HepG2 (cell line): ENCODE data around the gene CATSPERE. TPM values are rescaled to one million over a fixed set of nuclear protein-coding genes. Genes with fewer than 3 reads are reported as not detected.

Source experiments
- ATAC-seq: fragments of 200-7000 bp; cut with Tn5 transposase; 3 replicates; pipeline ENCODE4 v1.9.1; 2020; ENCODE audit warnings: mild to moderate bottlenecking, moderate library complexity
- BruUV-seq: library from RNA; stranded (reverse); fragments of 400-500 nt; replicated peaks from 2 replicates; lab custom pipeline; 2021; lab: Mats Ljungman, UMichigan
- CTCF ChIA-PET: fragments of 300-600 bp; formaldehyde crosslinking; extraction: SDS; loops from one replicate; lab custom pipeline; 2021; ENCODE audit warnings: low total read pairs, inconsistent platforms, low intra/inter-chr PET ratio; lab: Yijun Ruan, JAX
- POLR2A ChIA-PET: fragments of 350-600 bp; sonication (Branson Sonifier 250); formaldehyde crosslinking; loops from one replicate; lab custom pipeline; 2020; ENCODE audit warnings: antibody characterized with exemption, inconsistent platforms; lab: Yijun Ruan, JAX
- DNase-seq: peaks from one replicate; pipeline ENCODE4 v3.0.0-alpha.2; 2015; ENCODE audit warnings: low spot score
- FAIRE-seq: peaks from 3 replicates; lab custom pipeline; 2011; peaks lifted over from hg19 to GRCh38; lab: Jason Lieb, UNC
- H2AFZ ChIP-seq: one replicate; pipeline ENCODE4 v1.6.1; 2011; ENCODE audit warnings: low read length, inconsistent platforms
- H3K27ac ChIP-seq: fragments of 300-600 bp; 3 replicates; pipeline ENCODE4 v1.8.0; 2011; ENCODE audit warnings: mixed run types, mild to moderate bottlenecking, mixed read lengths, low read length, inconsistent platforms; ENCODE audit not compliant: insufficient read depth; ENCODE audit errors: extremely low read length
- H3K27me3 ChIP-seq, 2 experiments: fragments of 200-600 bp in 1 of 2; 2 replicates in 1 of 2; 3 replicates in 1 of 2; pipeline versions ENCODE4 v1.6.0 to v1.8.0; 2011; ENCODE audit warnings: low read length in 2 of 2, mild to moderate bottlenecking in 2 of 2, moderate library complexity in 2 of 2, inconsistent platforms in 1 of 2; ENCODE audit not compliant: insufficient read depth in 2 of 2, control insufficient read depth in 1 of 2
- H3K36me3 ChIP-seq, 2 experiments: fragments of 200-600 bp in 1 of 2; replicated peaks in 1 of 2; 2 replicates in 1 of 2; 3 replicates in 1 of 2; pipeline versions ENCODE4 v1.5.1 to v1.8.0; 2011; ENCODE audit warnings: low read length in 2 of 2, inconsistent platforms in 1 of 2; ENCODE audit not compliant: insufficient read depth in 2 of 2, control insufficient read depth in 1 of 2
- H3K4me1 ChIP-seq: 2 replicates; pipeline ENCODE4 v1.5.1; 2012; ENCODE audit warnings: low read length, inconsistent platforms; ENCODE audit not compliant: insufficient read depth
- H3K4me2 ChIP-seq: 2 replicates; pipeline ENCODE4 v1.6.0; 2011; ENCODE audit warnings: low read depth, low read length, inconsistent platforms
- H3K4me3 ChIP-seq, 3 experiments: fragments of 200-600 bp in 1 of 3; sonication (generic), shearing (Covaris generic) in 1 of 3; replicated peaks in 1 of 3; 2 replicates each; pipeline ENCODE4 v1.5.1; 2011 to 2016; ENCODE audit warnings: low read length in 3 of 3, inconsistent platforms in 2 of 3, low read depth in 2 of 3, mild to moderate bottlenecking in 2 of 3, control low read depth in 1 of 3, mixed read lengths in 1 of 3; ENCODE audit not compliant: insufficient read depth in 1 of 3
- H3K79me2 ChIP-seq: one replicate; pipeline ENCODE4 v1.6.1; 2011; ENCODE audit warnings: low read length, inconsistent platforms; ENCODE audit not compliant: insufficient read depth
- H3K9ac ChIP-seq: 2 replicates; pipeline ENCODE4 v1.6.0; 2011; ENCODE audit warnings: mild to moderate bottlenecking, low read depth, low read length, inconsistent platforms; ENCODE audit not compliant: insufficient read depth
- H3K9me3 ChIP-seq: 2 replicates; pipeline ENCODE4 v1.5.1; 2012; ENCODE audit warnings: mild to moderate bottlenecking, low read length
- H4K20me1 ChIP-seq: 2 replicates; pipeline ENCODE4 v1.6.0; 2011; ENCODE audit warnings: inconsistent platforms, mild to moderate bottlenecking, low read length, moderate library complexity; ENCODE audit not compliant: insufficient read depth
- CTCF ChIP-seq: sonication (generic); formaldehyde crosslinking; IDR thresholded peaks from 2 replicates; pipeline ENCODE4 v1.5.0; 2020; ENCODE audit warnings: mild to moderate bottlenecking, missing genetic modification reagents, moderate library complexity
- E2F5 ChIP-seq: sonication (generic); formaldehyde crosslinking; conservative IDR thresholded peaks from 2 replicates; pipeline ENCODE4 v1.4.0; 2020; ENCODE audit warnings: missing genetic modification reagents
- GLMP ChIP-seq: sonication (generic); formaldehyde crosslinking; IDR thresholded peaks from 2 replicates; pipeline ENCODE4 v1.9.0; 2021; ENCODE audit warnings: missing genetic modification reagents, mild to moderate bottlenecking, borderline replicate concordance
- MAFK ChIP-seq, 2 experiments: IDR thresholded peaks in 1 of 2; conservative IDR thresholded peaks in 1 of 2; 2 replicates each; pipeline ENCODE4 v1.6.1; 2011; ENCODE audit warnings: improper control_type of control experiment in 2 of 2, low read length in 2 of 2
- RAD21 ChIP-seq: fragments of 450-650 bp; formaldehyde crosslinking; IDR thresholded peaks from 2 replicates; pipeline ENCODE4 v1.5.0; 2020; ENCODE audit warnings: mild to moderate bottlenecking
- SMC3 ChIP-seq: IDR thresholded peaks from 2 replicates; pipeline ENCODE4 v1.6.1; 2011; ENCODE audit warnings: low read length, improper control_type of control experiment
- STAG1 ChIP-seq: sonication (generic); formaldehyde crosslinking; IDR thresholded peaks from 2 replicates; pipeline ENCODE4 v1.4.0; 2020; ENCODE audit warnings: missing genetic modification reagents
- ZFP82 ChIP-seq: sonication (generic); formaldehyde crosslinking; IDR thresholded peaks from 2 replicates; pipeline ENCODE4 v1.5.1; 2020; ENCODE audit warnings: mild to moderate bottlenecking, missing genetic modification reagents, borderline replicate concordance
- ZMYM3 ChIP-seq: sonication (generic); formaldehyde crosslinking; IDR thresholded peaks from 2 replicates; pipeline ENCODE4 v1.5.1; 2020; ENCODE audit warnings: mild to moderate bottlenecking, missing genetic modification reagents
- ZNF121 ChIP-seq: sonication (generic); formaldehyde crosslinking; IDR thresholded peaks from 2 replicates; pipeline ENCODE4 v1.5.0; 2020; ENCODE audit warnings: mild to moderate bottlenecking, missing genetic modification reagents
- ZNF362 ChIP-seq: sonication (generic); formaldehyde crosslinking; IDR thresholded peaks from 2 replicates; pipeline ENCODE4 v1.4.0; 2020; ENCODE audit warnings: missing genetic modification reagents, mild to moderate bottlenecking, borderline replicate concordance
- ZNF44 ChIP-seq: sonication (generic); formaldehyde crosslinking; IDR thresholded peaks from 2 replicates; pipeline ENCODE4 v1.5.1; 2020; ENCODE audit warnings: mild to moderate bottlenecking, missing genetic modification reagents
- in situ Hi-C: cut with HindIII; loops from 2 replicates; pipeline ENCODE4 v1.10.0; 2017; ENCODE audit warnings: low pct_unique_long_range_greater_than_20kb; ENCODE audit not compliant: extremely low pct_ligation_motif_present
- intact Hi-C: fragments of 100-400 bp; cut with micrococcal nuclease; formaldehyde crosslinking; loops from one replicate; pipeline ENCODE4 v1.10.0; 2022; ENCODE audit not compliant: unreplicated experiment
- polyA plus RNA-seq, 8 experiments: library from polyadenylated mRNA; depleted of rRNA in 3 of 8; stranded (reverse) in 7 of 8; unstranded in 1 of 8; fragments of >200 nt; fragmentation: Illumina TruSeq in 4 of 8; extraction: Trizol in 4 of 8; gene quantifications; 2 replicates each; pipeline versions ENCODE4 v1.2.1 to v1.2.3, GENCODE V29; 2011 to 2016; ENCODE audit warnings: low read depth in 4 of 8, missing spikeins in 1 of 8, mixed read lengths in 1 of 8; ENCODE audit not compliant: insufficient read depth in 1 of 8
- total RNA-seq, 5 experiments: library from RNA; depleted of rRNA; stranded (reverse); fragments of >200 nt; fragmentation: Illumina TruSeq; extraction: Trizol; gene quantifications; 2 replicates each; pipeline ENCODE4 v1.2.3, GENCODE V29; 2016; ENCODE audit warnings: low read depth in 1 of 5

CATSPERE gene
- total and polyA plus RNA-seq, 2 of the 13 experiments (the other 11 are each of a cell fraction or from before 2014, with no cell fraction given), result 0.34 to 0.51 TPM

GRCh38 chr1:244603498-244603897, 142.4 kb downstream of the CATSPERE start:
- FAIRE-seq (peak; percentile 57), DNase-seq (peak; percentile 7), ATAC-seq (no peak)
- ChIA-PET CTCF (interaction anchor here (1.7 to 3.5 kb wide), 2 partner anchors 50 to 194 kb away, joined by 7 to 45 read pairs; partner anchors contain the start of gene DESI2), POLR2A (no interaction called here)
- H3K9me3 ChIP-seq, result no peaks in the 10 kb centered on the region
- H3K27ac ChIP-seq, result no peak overlapping the region
- H3K4me1 ChIP-seq, result no peaks in the 10 kb centered on the region
- H2AFZ ChIP-seq, result no peak overlapping the region
- H3K4me2 ChIP-seq, result no peak overlapping the region
- no TSS peak for BruUV-seq
- H3K27me3 ChIP-seq, result peaks cover 0 to 13% of the 10 kb centered on the region in 2 experiments; a peak in 1 of 5 replicates
- in situ Hi-C loops, result loop anchor here (5.0 to 25.0 kb wide), 2 partner anchors 194 to 434 kb away; no protein-coding TSS in a partner anchor
- H3K4me3 ChIP-seq, result no peak overlapping the region
- no peaks in the 10 kb centered on the region for H4K20me1 ChIP-seq
- no peak overlapping the region for H3K9ac ChIP-seq
- H3K36me3 ChIP-seq, result no peaks in the 10 kb centered on the region
- H3K79me2 ChIP-seq, result no peaks in the 10 kb centered on the region
- intact Hi-C loops, result loop anchor here (1.0 to 5.0 kb wide), 3 partner anchors 49 to 439 kb away; partner anchors contain the start of gene DESI2
- TF ChIP-seq ZNF44 (no peak), GLMP (CRISPR knock-in tag) (no peak), ZNF362 (CRISPR knock-in tag) (peak; percentile 58; the same call in 1 of the 2 replicates), RAD21 (peak; percentile 10; the same call in 1 of the 2 replicates), CTCF (peak; percentile 65), MAFK (conservative IDR thresholded peaks at IDR 0.05 in 1 of 2, IDR thresholded peaks at IDR 0.05 in 1 of 2; ENCODE audit: low read length in 2 of 2) (peak; percentile 1 to 27; a peak in 1 of 4 replicates), SMC3 (peak; percentile 71), ZNF121 (CRISPR knock-in tag) (peak; percentile 34; the same call in 1 of the 2 replicates), ZFP82 (no peak), E2F5 (CRISPR knock-in tag) (no peak), STAG1 (CRISPR knock-in tag) (peak; percentile 72), ZMYM3 (CRISPR knock-in tag) (no peak)
